Middle frontal gyrus (tissue), 1 donor: ENCODE measurements around the gene HOXB5.

Experiments
- DNase-seq: peaks from one replicate; pipeline ENCODE4 v3.0.0-alpha.2; 2015; ENCODE audit warnings: low spot score; ENCODE audit errors: extremely low spot score

HOXB5 gene

GRCh38 chr17:48591255-48592056 lies 2.1 kb downstream of the HOXB5 start:
- DNase-seq, result no peak

GRCh38 chr17:48590607-48591161 lies 2.9 kb downstream of the HOXB5 start:
- no peak for DNase-seq

DNA sequence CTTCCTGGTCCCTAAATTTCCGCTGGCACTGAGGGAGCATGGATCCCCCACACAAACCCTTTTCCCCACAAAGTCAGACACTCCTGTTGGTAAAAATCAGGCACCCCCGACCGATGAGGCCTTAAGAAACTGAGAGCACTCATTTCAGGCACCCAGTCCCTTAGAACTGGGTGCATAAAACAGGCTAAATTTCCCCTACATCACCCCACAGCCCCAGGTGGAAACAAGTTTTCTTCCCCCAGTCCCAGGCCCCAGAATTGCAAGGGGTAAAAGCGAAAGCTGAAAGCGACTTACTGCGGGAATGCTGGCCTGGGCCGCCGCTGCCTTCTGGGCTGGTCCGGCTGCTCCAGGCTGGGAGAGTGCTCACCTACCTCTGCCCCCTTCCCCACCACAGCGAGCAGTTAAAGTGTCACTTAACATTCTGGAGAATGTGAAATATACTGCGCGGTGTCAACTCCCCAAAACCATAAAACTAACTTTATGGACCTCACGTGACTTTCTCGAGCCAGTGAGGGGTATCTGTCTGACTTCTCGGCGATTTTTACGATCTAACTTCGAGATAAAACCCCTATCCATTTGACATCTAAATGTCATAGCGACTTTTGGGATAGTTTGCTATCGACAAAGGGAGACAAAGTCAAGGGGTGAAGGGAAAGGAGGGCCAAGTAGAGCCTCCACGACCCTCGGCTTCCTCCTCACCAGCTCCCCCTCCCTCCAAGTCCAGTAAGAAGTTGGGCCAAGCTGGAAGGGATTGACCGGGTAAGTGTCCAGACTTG lies 3.6 kb downstream of the HOXB5 start, which contains the start of gene HOXB3:
Gene HOXB3 (minus strand): TSS at position 411 of the 776 bp plus-strand sequence. CDS start 37,767 bp downstream, outside the sequence.
- DNase-seq, result no peak

DNA sequence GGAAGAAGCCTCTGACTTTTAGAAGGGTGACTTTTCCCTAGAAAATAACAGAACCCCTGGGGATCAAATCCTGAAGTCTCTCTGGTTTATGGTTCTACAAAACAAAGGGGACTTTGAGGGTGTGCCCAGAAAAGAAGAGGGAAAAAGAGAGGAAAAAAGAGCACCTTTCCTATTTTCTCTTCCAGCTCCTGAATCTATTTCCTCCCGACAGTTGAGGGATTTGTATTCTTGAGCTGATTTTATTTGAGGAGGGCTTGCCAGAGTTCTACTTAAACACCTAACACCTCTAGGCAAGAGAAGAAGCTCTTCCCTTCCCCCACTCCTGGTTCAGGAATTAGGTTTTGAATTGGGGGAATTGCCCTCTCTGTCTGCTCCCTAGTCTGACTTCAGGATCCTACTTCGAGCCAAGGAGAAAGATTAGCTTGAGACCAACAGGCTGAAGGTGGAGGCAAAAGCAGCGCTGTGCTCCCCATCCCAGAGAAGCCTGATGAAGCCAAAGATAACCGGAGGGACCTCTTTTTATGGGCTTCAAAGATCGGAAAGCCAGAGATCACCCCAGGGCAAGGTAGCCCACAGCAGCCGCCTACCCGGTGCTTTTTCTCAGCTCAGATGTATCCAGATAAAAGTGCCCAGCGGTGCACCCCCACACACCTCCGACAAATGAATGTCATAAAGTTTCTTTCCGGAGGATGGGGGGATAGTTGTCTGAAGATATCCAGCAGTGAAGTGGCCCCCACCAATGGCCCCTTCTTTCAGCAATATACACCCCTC lies 4.3 kb downstream of the HOXB5 start:
- DNase-seq, result no peak

GRCh38 chr17:48588528-48588927 lies 5.1 kb downstream of the HOXB5 start:
- no peak for DNase-seq

- no peak for DNase-seq
Measured at GRCh38 chr17:48588074-48588415, 5.5 kb downstream of the HOXB5 start.

- DNase-seq, result no peak
Measured at GRCh38 chr17:48587276-48588073, 6.1 kb downstream of the HOXB5 start.

DNA sequence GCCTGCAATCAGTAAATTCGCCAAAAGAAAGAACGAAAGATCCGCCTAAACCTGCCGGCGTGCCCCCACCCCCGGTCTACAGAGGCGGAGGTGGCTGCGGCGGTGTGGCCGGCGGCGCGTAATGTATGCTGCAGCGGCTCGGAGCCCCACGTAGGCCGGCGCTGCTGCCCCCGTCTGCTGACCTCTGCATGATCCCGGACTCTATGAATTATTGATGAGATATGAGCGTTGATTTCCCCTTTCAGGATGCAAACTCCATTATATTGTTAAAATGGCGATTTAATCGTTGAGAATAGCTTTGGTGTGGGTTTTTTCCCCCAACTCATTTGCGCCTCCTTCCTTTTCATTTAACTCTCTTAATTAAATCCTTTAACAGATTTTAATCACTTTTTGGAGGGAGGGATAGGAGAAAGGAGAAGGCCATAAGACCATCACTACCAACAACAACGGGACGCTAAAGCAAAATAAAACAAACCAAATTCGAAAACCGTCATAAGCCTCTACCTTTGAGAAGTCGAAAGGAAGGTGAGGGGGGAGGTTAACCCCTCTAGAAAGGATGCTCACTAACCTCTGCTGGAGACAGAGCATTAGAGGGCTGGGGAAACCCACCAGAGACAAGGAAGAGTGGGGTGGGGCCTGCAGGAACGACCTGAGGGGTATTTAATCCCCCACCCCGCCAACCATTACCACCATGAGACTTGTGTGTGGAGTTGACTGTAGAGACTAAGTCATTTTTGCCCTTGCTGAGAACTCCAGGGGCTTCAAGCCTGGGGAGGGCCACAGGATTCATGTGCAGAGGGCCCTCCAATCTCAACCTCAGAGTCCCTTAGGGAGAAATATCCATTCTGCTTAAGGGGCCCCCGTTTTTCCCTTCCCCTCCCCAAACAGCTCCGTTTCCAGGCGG lies 7.0 kb downstream of the HOXB5 start:
- DNase-seq, result no peak

DNA sequence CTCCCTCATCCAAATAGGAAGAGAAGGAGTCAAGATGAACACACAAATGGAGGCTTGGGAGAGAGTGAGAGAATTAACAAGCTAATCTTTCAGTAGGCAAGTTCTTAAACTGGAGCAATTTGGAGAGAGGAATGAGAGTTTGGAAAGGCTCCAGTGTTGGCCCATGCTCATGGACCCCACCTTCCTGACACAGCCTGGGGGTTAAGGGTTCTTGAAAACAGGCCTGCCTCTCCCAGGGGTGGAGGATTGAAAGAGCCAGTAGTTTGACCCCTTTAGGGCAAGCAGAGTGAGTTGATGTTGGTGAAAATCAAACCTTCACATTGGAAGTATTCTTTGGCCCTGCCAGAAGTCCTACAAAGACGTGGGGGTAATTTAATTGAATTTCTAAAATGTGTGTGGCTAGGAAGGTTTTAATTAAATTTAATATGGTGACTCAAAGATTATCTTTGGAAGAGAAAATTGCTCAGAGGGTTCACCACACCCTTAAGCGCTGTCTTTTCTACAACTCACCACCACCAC lies 9.3 kb downstream of the HOXB5 start:
- DNase-seq, result no peak

- no peak for DNase-seq
Measured at GRCh38 chr17:48583708-48584222, 9.8 kb downstream of the HOXB5 start.

- no peak for DNase-seq
Measured at GRCh38 chr17:48582750-48583069, 10.9 kb downstream of the HOXB5 start.

GRCh38 chr17:48579760-48580554 lies 13.6 kb downstream of the HOXB5 start:
- no peak for DNase-seq

- DNase-seq, result no peak
Measured at GRCh38 chr17:48579471-48579759, 14.2 kb downstream of the HOXB5 start.

GRCh38 chr17:48578616-48579470 lies 14.7 kb downstream of the HOXB5 start:
- no peak for DNase-seq

DNA sequence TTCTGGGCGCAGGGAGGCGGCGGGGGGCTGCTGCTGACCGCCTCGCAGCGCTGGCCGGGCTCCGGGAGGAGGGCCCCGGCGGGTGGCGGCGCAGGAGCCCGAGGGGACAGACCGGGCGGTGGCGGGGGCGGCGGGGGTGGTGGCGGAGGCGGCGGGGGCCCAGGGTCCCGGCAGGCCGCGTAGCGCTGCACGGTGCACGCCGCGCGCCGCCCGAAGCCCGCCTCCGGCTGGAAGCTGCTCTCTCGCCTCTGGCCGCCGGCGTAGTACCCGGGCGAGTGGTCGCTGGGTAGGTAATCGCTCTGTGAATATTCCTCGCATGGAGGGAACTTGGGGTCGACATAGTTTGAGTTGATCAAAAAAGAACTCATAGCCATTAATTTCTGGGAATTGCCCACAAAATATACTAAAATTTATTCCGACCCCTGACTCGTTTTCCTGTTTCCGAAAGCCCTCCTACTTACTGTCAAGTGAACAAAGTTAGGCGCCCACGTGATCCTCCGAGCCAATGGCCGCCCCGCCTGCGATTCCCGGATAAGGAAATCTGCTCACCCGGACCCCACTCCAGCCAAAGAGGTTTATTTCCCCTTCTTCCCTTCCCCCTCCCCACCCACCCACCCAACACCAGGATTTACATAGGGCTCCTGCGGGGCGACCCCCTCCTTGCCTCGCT lies 15.5 kb downstream of the HOXB5 start, which contains the start of gene HOXB4:
Gene HOXB4 (minus strand): TSS at position 405 of the 670 bp plus-strand sequence. CDS start 31 bp downstream, at position 374.
- no peak for DNase-seq

DNA sequence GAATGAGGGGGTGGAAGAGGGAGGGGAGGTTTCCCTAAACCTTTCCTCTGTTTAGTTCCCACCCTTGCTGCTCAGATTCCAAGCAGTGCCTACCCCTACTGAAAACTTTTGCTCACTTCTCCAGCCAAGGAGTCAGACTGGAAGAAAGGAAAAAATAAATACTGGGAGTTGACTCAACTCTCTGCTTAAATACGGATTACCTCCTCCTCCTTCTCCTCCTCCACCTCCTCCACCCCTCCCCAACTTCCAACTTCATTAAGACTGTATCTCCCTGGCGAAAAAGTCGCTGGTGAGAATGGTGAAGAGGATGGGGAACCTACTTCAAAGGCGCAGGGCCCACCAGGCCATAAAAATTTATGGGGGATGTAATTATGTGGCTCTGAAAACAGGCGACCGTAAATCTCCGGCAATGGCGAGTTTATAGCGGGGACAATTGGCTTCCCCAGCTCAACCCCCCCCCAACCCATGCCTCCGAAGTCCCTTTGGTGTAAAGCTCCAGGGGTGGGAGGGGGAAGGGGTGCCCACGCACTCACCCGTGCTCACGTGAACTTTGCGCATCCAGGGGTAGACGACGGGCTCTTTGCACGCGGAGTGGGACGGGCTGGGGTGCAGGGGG lies 16.1 kb downstream of the HOXB5 start:
- no peak for DNase-seq
